Hepatocyte (in vitro differentiated cells): Measurements from ENCODE around the gene TBC1D22B. TPM values are rescaled to one million over a fixed set of nuclear protein-coding genes. Genes with fewer than 3 reads are reported as not detected.

Experiments
- DNase-seq: peaks from one replicate; pipeline ENCODE4 v3.0.0-alpha.2; 2016; ENCODE audit warnings: low spot score
- H2AFZ ChIP-seq: fragments of 200-600 bp; sonication (generic); 2 replicates; pipeline ENCODE4 v1.6.0; 2016; ENCODE audit warnings: antibody characterized with exemption, mild to moderate bottlenecking
- H3K27ac ChIP-seq: fragments of 200-600 bp; sonication (generic); 2 replicates; pipeline ENCODE4 v1.5.1; 2016; ENCODE audit warnings: mild to moderate bottlenecking
- H3K27me3 ChIP-seq: fragments of 200-600 bp; sonication (generic); 2 replicates; pipeline ENCODE4 v1.6.1; 2016
- H3K36me3 ChIP-seq: fragments of 200-600 bp; sonication (generic); replicated peaks from 2 replicates; pipeline ENCODE4 v1.5.1; 2016; ENCODE audit warnings: low read depth; ENCODE audit not compliant: insufficient read depth
- H3K4me1 ChIP-seq: fragments of 200-600 bp; sonication (generic); 2 replicates; pipeline ENCODE4 v1.5.1; 2016; ENCODE audit warnings: mild to moderate bottlenecking, moderate library complexity; ENCODE audit not compliant: insufficient read depth
- H3K4me2 ChIP-seq: fragments of 200-600 bp; sonication (generic); 2 replicates; pipeline ENCODE4 v1.6.0; 2016
- H3K4me3 ChIP-seq: fragments of 200-600 bp; sonication (generic); 2 replicates; pipeline ENCODE4 v1.5.1; 2016; ENCODE audit warnings: mild to moderate bottlenecking
- H3K79me2 ChIP-seq: fragments of 200-600 bp; sonication (generic); 2 replicates; pipeline ENCODE4 v1.6.0; 2017; ENCODE audit warnings: mild to moderate bottlenecking
- H3K9me2 ChIP-seq: fragments of 200-600 bp; sonication (generic); replicated peaks from 2 replicates; pipeline ENCODE4 v1.6.0; 2017; ENCODE audit warnings: mild to moderate bottlenecking; ENCODE audit not compliant: insufficient read depth
- H3K9me3 ChIP-seq: fragments of 200-600 bp; sonication (generic); 2 replicates; pipeline ENCODE4 v1.5.1; 2016; ENCODE audit warnings: low read depth, mild to moderate bottlenecking
- H4K20me1 ChIP-seq: fragments of 200-600 bp; sonication (generic); 2 replicates; pipeline ENCODE4 v1.6.0; 2016; ENCODE audit warnings: mild to moderate bottlenecking; ENCODE audit not compliant: insufficient read depth, poor library complexity, severe bottlenecking
- CTCF ChIP-seq: fragments of 200-600 bp; sonication (generic); IDR thresholded peaks from 2 replicates; pipeline ENCODE4 v1.5.1; 2016; ENCODE audit warnings: antibody characterized with exemption, mild to moderate bottlenecking; ENCODE audit not compliant: poor library complexity
- EZH2 ChIP-seq: fragments of 200-600 bp; sonication (generic); IDR thresholded peaks from 2 replicates; pipeline ENCODE4 v1.6.1; 2016; ENCODE audit warnings: antibody characterized with exemption, mild to moderate bottlenecking, borderline replicate concordance
- EZH2phosphoT487 ChIP-seq: fragments of 200-600 bp; sonication (generic); IDR thresholded peaks from one replicate; pipeline ENCODE4 v1.6.1; 2018; ENCODE audit warnings: antibody characterized with exemption, mild to moderate bottlenecking, low read depth, moderate library complexity; ENCODE audit not compliant: unreplicated experiment, severe bottlenecking
- WGBS: methylation state at CpG from one replicate; pipeline ENCODE4 v1.1.6; 2016; ENCODE audit warnings: low lambda C conversion rate; ENCODE audit errors: missing lambda C conversion rate; 5-methylcytosine and 5-hydroxymethylcytosine counted together
- polyA plus RNA-seq: library from polyadenylated mRNA; unstranded; fragments of >200 nt; fragmentation: Nextera tagmentation; extraction: Ambion mirVana; gene quantifications from 2 replicates; pipeline ENCODE4 v1.2.1, GENCODE V29; 2016
- total RNA-seq: library from RNA; depleted of rRNA; stranded (reverse); fragments of >200 nt; gene quantifications from 2 replicates; pipeline ENCODE4 v1.2.3, GENCODE V29; 2014

Gene TBC1D22B
- total and polyA plus RNA-seq, 2 experiments from 2014 or later = 5.2 to 8.2 TPM

GRCh38 chr6:37262446-37263026 lies 5.0 kb downstream of the TBC1D22B start:
- Histone ChIP-seq H3K9me2 (no peaks in the 10 kb centered on the region), H3K36me3 (no peaks in the 10 kb centered on the region), H3K4me3 (no peak overlapping the region), H4K20me1 (no peaks in the 10 kb centered on the region), H3K4me1 (peaks cover 6% of the 10 kb centered on the region), H3K9me3 (no peaks in the 10 kb centered on the region), H3K79me2 (peaks cover 84% of the 10 kb centered on the region), H3K27me3 (no peaks in the 10 kb centered on the region), H2AFZ (no peak overlapping the region), H3K4me2 (no peak overlapping the region), H3K27ac (no peak overlapping the region)
- WGBS = 83% methylated on average over 8 of the region's 8 CpGs
- no peak for DNase-seq
- TF ChIP-seq CTCF (no peak), EZH2 (no peak), EZH2phosphoT487 (no peak)

GRCh38 chr6:37265001-37265400 lies 7.4 kb downstream of the TBC1D22B start:
- 77% methylated on average over 2 of the region's 2 CpGs for WGBS
- no peaks in the 10 kb centered on the region for H3K9me2 ChIP-seq
- H3K27ac ChIP-seq = no peak overlapping the region
- no peak for DNase-seq
- peaks cover 75% of the 10 kb centered on the region for H3K79me2 ChIP-seq
- H3K27me3 ChIP-seq = no peaks in the 10 kb centered on the region
- no peak overlapping the region for H2AFZ ChIP-seq
- no peaks in the 10 kb centered on the region for H3K36me3 ChIP-seq
- H4K20me1 ChIP-seq = no peaks in the 10 kb centered on the region
- H3K4me2 ChIP-seq = no peak overlapping the region
- no peaks in the 10 kb centered on the region for H3K9me3 ChIP-seq
- H3K4me3 ChIP-seq = no peak overlapping the region
- H3K4me1 ChIP-seq = no peaks in the 10 kb centered on the region
- TF ChIP-seq EZH2phosphoT487 (no peak), EZH2 (no peak), CTCF (no peak)

GRCh38 chr6:37265860-37266259 lies 8.3 kb downstream of the TBC1D22B start:
- Histone ChIP-seq H3K36me3 (no peaks in the 10 kb centered on the region), H2AFZ (no peak overlapping the region), H3K79me2 (peaks cover 70% of the 10 kb centered on the region), H3K4me2 (no peak overlapping the region), H3K27me3 (no peaks in the 10 kb centered on the region), H3K9me3 (no peaks in the 10 kb centered on the region), H3K4me1 (no peaks in the 10 kb centered on the region), H3K9me2 (no peaks in the 10 kb centered on the region), H3K4me3 (no peak overlapping the region), H3K27ac (no peak overlapping the region), H4K20me1 (no peaks in the 10 kb centered on the region)
- DNase-seq = no peak
- TF ChIP-seq CTCF = no peak
- no peak for TF ChIP-seq EZH2
- no peak for TF ChIP-seq EZH2phosphoT487
- WGBS = 85% methylated on average over 3 of the region's 3 CpGs
